Spleen (tissue), 3 donors: ENCODE measurements around the gene ZBED2.

ENCODE experiments used
- POLR2A ChIP-seq, 3 donors: fragments of 450-650 bp; IDR thresholded peaks; one replicate each; pipeline ENCODE4 v1.5.1; 2017; ENCODE audit warnings: antibody characterized with exemption in 3 of 3, mild to moderate bottlenecking in 1 of 3
- POLR2AphosphoS5 ChIP-seq, 3 donors: sonication (generic); formaldehyde crosslinking; IDR thresholded peaks; one replicate each; pipeline ENCODE4 v1.5.1; 2017; ENCODE audit warnings: antibody characterized with exemption in 3 of 3

DNA sequence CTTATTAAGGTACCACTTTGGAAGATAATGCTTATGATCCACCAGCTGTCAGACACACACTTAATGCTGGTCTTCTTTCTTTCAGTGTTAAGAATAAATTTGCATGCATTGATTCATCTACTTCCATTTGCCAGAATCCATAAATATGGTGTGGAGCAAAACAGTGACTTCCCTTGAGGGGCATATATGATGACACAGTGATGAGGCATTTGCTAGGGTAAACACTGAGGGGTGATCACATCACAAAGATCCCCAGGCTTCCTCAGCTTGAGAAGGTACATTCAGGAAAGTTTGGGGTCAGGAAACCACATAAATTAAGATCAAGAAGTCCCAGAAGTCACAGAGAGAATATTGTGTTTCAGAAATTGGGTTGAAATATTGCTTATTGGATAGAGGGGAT lies 9.9 kb upstream of the ZBED2 start:
- TF ChIP-seq POLR2AphosphoS5 (IDR thresholded peaks at IDR 0.05), result no peak
- no peak for TF ChIP-seq POLR2A (IDR thresholded peaks at IDR 0.05)
